Muscle of arm (tissue), 12 donors: ENCODE measurements around the gene LMBR1. TPM values are rescaled to one million over a fixed set of nuclear protein-coding genes. Genes with fewer than 3 reads are reported as not detected.
"Not testable (repeated sequence)": the region's sequence is repeated elsewhere in the genome, so short reads cannot be mapped to it uniquely, and the experiment has no call there.

ENCODE experiments used
- DNase-seq: peaks from one replicate; pipeline ENCODE4 v3.0.0-alpha.2; 2013
- polyA plus RNA-seq, 12 donors: library from polyadenylated mRNA; unstranded; fragments of 120-200 nt; gene quantifications; one replicate each; pipeline ENCODE4 v1.2.1, GENCODE V29; 2013; ENCODE audit not compliant: insufficient read length in 12 of 12

Gene LMBR1
- polyA plus RNA-seq, 12 donors: 27.9 to 77.6 (median 40.3) TPM; not detected in 1

DNA sequence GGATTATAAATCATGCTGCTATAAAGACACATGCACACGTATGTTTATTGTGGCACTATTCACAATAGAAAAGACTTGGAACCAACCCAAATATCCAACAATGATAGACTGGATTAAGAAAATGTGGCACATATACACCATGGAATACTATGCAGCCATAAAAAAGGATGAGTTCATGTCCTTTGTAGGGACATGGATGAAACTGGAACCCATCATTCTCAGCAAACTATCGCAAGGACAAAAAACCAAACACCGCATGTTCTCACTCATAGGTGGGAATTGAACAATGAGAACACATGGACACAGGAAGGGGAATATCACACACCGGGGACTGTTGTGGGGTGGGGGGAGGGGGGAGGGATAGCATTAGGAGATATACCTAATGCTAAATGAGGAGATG lies 89.3 kb downstream of the LMBR1 start:
- DNase-seq: not testable (repeated sequence)

DNA sequence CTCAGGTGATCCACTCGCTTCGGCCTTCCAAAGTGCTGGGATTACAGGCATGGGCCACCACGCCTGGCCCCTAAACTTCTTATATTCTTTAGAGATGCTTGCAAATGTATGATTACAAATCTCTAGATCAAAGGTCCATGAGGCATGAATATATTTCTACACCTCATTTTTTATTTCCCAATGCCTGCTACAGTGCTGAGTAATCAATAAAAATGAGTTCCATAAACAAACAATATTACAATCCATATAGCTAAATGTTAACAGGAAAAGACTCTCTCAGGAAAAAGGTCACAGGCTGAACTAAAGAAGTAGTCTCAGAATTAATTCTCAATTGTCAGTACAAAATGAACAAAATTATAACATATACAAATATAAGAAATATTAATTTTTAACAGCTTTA lies 90.8 kb downstream of the LMBR1 start:
- DNase-seq: no peak

DNA sequence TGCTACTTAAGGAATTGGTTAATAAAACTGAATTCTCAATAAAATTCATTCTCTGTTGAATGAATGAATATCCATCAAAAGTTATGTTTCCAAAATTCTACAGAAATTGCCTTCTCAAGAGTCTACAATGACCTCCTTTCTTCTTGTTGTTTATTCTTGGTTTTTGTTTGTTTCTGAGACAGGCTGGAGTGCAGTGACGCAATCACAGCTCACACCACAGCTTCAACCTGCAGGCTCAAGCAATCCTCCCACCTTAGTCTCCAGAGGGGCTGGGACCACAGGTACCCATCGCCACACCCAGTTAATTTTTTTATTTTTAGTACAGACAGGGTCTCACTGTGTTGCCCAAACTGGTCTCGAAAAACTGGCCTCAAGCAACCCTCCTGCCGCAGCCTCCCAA lies 97.6 kb downstream of the LMBR1 start:
- no peak for DNase-seq

DNA sequence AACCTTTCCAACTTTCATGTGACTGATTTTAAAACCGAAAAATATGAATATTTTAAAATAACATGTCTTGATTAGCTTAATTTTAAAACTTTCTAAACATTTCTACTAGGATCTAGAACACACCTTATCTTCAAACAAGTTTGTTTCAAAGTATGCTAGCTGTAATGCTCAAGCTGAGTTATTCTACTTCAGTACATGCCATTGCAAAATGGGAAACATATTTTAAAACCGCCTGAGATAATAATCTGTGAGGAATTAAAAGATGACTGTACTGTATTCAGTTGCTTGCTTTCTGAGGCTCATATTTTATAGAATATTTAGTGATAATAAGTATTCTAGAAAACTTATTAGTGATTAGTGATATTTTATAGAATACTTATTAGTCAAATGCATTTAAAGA lies 99.6 kb downstream of the LMBR1 start:
- DNase-seq: no peak

DNA sequence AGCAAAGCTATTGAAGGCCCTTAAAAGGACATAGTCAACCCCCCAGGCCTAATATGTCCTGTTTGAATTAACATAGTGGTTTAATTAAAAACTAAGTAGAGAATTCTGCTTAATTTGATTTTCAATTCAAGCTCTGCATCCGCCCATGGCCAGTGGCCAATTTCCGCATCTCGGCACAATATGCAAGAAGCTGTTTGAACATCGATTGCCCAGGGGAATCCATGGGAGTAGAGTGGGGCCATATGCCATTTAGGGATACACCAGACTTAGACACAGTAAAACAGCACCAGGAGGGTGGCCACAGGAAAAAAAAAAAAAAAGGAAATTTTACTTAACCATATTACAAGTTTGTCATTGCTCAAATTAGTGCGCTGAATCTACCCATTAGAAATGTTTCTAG lies 100.4 kb downstream of the LMBR1 start:
- no peak for DNase-seq

DNA sequence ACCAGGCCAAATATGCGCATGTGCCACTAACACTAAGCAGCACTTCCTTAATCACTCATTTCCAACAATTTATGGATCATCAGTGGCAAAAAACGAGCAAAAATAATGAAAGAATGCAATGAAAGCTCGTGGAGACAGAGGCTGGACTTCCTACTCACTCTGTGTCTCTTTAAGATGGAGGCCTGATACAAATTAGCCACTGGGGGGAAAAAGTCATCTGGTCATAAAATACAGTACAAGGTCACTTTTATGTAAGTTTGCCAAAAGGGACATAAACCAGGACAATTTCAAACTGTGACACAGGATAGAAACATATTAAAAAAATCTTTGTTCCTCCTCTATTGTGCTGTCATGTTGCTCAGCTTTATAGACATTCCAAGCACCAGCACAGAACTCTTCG lies 101.7 kb downstream of the LMBR1 start:
- no peak for DNase-seq

DNA sequence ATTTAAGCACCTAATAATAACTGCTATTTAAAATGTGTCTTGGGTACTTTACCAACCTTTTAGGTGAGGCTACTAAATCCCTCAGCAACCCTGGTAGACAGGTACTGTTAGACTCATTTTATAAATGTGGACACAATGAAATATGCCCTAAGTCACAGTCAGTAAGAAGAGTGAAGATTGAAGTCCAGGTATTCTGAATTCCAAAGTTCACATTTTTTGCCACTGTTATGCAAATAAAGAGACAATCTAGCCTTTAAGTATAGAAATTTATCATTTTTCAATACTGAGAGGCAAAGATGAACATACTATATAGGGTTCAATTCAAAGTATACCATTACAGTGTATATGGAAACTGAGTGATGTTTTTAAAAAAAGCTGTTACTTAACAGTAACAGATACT lies 102.7 kb downstream of the LMBR1 start:
- DNase-seq: no peak

DNA sequence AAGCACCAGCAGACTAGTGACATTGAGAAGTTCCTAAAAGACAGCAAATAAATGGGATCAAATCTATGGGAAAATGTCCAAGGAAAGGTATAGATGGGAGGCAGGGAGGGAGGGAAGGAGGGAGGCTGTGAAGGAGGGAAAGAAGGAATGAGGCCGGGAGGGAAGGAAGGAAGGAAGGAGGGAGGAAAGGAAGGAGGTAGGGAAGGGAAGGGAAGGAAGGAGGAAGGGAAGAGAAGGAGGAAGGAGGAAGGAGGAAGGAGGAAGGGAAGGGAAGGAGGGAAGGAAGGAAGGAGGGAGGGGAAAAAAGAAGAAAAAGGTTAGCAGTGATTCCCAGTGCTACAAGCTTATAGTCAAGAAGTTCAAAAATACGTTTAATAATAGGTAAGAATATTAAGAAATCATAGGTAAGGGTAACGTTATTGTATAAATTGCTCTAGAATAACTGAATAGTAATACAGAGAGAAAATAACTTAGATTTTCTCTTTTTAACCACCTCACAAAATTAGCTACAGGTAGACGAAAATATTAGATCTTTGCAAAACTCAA lies 106.9 kb downstream of the LMBR1 start:
- DNase-seq: no peak

DNA sequence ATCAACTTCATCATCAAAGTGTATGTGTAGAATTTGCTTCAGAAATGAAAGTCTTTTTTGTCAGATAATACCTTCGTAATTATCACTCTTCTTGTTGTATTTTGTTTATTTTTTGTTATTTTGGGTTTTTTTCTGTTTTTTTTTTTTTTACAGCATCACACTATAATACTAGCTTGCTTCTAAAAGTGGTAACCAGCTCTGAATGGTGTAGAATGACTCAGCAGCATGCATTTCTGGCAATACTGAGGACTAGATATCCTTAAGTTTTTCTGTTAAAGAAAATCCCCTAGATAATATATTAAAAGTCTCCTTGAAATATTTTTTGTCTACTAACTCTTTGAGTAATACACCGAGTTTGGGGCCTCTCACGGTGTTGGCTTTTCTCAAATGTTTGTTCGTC lies 109.1 kb downstream of the LMBR1 start:
- no peak for DNase-seq

DNA sequence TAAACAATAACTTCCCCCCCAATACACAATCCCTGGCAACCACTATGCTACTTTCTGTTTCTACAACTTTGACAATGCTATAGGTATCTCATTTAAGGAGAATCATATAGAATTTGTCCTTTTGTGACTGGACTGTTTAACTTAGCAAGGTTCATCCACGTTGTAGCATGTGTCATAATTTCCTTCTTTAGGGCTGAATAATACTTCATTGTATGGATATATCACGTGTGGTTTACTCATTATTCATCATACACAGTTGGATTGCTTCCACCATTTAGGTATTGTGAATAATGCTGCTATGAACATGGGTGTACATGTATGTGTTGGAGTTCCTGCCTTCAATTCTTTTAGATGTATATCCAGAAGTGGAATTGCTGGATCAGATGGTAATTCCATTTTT lies 111.0 kb downstream of the LMBR1 start:
- no peak for DNase-seq

DNA sequence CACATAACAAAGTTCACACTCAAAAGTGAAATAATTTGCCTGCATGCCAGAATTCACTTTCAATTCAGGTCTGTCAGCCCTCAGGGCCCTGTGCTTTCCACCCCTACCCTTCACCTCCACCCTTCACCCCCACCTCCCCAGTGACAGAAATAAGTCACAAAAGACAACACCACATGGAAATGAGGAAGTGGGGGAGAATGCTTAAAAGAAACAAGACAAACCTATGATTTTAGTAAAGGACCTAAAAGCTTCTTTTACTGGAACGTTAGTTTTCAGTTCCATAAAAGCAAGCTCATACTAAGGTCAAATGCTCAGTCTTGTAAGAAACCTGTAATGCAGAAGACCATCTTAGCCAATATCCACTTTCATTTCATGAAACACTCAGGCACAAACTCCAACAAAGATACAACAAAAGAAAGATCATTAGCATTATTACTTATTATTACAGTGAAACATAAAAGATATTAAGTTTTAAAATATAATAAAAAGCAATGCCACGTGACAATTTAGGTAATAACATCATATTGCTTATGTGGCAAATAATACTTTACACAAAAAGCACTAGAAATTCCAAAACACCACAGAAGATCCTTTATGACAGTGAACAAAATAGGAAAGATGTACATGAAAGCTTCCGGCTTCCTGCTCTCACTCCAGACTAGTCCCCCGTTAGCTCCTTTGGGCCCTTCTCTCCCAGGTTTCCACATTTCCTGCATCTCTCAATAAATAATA lies 112.1 kb downstream of the LMBR1 start:
- no peak for DNase-seq

DNA sequence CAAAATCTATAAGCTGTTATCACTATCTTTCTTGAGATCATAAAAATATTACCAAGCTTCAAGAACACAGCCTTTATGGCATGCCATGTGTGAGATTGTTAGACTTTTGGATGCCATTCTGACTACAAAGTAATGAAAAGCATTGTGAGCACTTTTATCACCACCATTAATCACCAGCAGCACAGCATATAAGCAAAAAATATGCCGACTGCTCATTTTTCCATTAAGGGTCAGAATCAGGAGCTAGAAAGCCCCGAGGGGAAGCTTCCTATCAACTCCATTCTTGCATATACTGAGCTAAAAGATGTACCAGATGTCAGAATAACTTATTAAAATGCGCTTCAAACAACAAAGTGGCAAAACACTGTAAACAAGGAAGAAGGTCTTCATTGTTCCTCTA lies 114.3 kb downstream of the LMBR1 start:
- DNase-seq: no peak

DNA sequence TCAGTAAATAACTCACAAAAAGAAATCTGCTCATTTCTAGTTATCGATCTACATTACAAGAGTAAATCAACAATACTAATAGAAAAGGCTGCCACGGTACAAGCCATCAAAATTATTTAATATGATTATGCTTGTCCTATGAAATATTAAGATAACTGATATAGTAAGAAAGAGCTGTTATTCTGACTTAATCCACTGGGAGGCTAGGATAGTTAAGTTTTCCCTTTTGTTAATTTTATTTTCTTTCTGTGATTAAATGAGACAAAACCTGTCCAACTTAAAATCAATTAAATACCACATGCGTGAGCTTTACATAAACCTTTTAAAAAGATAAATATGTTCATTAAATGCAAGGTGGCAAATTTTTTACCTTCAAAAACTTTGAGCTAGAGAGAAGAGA lies 114.8 kb downstream of the LMBR1 start:
- DNase-seq: no peak

DNA sequence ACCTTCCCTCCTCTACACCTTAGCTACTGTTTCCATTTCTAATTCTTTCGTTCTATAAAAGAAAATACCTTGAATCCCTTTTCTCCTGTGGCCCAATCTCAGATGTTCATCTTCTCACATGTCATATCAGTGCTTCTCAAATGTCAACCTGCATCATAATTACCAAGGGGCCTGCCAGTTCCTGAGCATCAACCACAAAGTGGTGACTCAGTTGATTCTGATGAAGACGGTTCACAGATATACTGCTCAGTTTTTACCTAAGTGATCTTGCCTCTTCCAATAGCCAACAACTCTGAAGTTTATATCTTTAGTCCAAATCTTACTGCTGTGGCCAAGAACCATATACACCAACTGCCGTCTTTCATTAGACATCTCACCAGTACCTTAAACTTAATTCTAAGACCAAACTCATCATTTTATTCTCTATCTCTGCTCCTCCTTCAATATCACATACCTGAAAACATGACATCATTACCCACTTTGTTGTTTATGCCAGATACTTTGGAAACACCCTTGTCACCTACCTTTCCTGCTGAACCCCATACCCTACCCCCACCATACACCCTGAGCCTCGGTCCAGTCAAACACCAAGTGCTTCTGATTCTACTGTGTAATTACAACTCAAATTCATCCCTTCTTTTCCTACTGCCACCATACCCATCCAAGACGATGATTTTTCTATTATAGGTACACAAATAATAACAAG lies 115.5 kb downstream of the LMBR1 start:
- no peak for DNase-seq

DNA sequence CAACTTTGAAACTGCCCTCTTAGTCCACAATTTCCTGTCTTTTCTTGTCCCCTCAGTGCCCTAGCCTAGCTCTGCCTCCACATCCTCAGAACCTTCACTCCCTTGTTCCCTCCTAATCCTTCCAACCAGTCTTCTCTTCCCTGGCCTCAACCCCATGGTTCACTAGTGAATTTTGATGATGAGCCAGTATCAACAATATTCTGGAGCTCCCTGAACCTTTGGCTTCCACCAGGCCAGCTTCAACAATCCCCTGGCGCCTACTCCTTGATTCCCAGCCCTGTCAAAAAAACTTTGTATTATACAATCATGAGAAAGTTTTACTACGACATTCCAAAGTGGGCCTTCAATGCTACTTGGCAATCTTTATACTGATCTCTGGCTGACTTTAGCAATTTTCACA lies 116.5 kb downstream of the LMBR1 start:
- no peak for DNase-seq

DNA sequence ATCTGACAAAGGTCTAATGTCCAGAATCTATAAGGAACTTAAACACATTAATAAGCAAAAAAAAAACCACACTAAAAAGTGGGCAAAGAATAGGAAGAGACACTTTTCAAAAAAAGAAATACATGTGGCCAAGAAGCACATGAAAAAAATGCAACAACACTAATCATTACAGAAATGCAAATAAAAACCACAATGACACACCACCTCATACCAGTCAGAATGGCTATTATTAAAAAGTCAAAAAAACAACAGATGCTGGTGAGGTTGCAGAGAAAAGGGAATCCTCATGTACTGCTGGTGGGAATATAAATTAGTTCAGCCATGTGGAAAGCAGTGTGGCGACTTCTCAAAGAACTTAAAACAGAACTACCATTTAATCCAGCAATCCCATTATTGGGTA lies 119.0 kb downstream of the LMBR1 start:
- DNase-seq: no peak

DNA sequence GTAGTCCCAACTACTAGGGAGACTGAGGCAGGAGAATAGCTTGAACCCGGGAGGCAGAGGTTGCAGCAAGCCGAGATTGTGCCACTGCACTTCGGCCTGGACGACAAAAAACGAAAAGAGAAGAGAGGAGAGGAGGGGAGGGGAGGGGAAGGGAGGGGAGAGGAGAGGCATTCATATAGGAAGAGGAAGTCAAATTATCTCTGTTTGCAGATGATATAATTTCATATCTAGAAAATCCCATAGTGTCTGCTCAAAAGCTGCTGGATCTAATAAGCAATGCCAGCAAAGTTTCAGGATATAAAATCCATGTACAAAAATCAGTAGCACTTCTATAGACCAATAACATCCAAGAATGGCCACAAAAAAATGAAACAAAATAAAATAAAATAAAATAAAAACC lies 120.3 kb downstream of the LMBR1 start:
- no peak for DNase-seq

DNA sequence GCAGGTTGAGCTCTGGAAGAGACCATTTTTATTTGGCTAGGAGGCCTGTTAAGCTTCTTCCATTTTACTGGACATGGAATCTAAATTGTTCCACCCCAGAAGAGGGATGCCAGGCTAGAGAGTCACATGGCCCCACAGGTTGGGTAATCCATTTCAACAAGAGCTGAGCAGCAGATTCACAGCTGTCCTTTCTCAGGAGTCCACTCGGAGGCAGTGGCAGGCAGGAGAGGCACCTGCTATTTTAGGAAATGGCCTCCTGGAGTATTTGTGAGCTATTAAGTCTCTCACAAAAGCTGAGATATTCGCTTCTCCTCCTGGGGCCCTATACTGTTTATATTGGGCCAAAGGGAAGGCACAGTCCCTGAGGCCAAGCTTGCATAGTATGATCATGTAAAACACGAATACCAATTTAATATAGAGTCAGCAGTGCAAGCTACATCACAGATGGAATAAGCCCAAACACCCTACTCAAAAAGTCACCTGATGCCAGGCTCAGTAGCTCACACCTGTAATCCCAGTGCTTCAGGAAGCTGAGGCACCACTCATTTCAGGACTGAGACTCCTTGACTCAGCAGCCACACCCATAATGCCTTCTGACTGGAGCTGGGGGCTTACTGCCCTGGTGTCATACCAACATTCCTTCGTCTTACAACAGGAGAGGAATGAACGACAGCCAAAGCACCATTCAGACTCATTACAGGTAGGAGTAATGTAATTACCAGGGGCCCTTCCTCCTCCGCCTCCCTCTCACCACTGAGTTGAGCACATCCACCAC lies 124.1 kb downstream of the LMBR1 start:
- DNase-seq: no peak

DNA sequence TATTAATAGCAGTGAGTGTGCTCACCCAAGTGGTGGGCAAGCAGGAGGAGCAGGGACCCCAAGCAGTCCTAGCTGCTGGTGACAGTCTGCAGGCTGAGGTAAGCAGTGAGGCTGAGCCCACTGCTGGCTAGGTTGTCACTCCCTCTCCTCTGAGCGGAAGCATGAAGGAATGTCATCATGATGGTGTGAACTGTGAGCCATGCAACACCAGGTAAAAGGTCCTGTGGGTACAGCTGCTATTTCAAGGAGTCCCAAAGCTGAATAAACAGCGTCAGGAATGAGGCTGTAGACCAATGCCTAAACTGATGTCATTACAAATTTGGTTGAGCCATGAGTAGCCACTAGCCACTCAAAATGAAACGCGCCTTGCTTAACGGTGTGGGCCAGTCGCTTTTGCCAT lies 126.3 kb downstream of the LMBR1 start:
- no peak for DNase-seq

DNA sequence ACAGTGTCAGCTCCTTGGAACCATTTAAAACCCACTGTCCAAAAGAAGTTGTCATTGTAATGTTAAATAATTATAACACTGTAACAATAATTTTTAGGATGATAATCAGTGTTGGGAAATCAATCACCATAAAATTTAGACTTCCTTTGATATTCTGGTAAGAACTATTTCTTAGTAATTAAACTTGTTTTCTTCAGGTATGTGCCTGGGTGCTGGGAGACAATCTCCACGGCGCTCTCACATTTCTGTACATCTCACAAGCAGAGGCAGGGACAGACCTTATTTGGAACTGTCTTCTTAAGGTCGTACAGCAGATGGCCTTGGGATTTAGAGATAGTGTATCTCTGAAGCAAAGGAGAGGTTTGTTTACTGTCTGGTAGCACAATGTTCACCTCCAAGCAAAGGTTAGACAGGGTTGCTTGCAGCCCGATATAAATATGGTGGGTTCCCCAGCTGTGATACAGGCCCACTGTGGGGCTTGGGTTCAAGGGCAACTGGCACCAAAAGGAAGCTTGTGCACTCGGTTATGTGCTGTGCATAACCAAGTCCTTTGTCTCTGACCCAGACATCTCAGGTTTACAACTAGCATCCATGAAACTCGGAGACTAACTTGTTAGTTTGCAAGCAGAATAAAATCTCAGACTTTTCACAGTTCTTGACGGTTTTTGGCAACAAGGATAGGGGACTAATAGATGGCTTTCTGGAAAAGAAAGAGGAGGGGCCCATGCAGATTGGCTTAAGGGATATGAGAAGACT lies 126.9 kb downstream of the LMBR1 start:
- DNase-seq: no peak

DNA sequence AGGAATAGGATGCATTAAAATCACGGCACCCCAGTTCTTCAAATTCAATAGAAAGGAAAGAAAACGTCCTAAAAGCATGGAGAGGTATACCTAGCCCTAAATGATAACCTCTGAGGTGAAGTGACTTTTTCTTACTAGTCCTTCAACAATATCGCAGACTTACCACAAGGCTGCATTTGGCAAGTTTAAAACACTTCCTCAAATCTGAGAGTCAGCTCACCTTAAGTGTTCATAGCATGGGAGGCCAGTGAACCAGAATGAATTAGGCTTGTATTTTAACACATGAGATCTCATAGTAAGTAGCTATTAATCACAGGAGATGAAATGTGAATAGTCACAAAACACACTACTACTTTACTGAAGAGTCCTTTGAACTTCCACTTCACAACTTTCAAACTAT lies 128.2 kb downstream of the LMBR1 start:
- DNase-seq: no peak
